Osteoblast (primary cell): ENCODE data around the gene CPLANE1. TPM values are rescaled to one million over a fixed set of nuclear protein-coding genes. Genes with fewer than 3 reads are reported as not detected.

Experiments
- DNase-seq: peaks from one replicate; pipeline ENCODE4 v3.0.0; 2011; ENCODE audit warnings: low spot score, mixed read lengths; ENCODE audit not compliant: insufficient read length; ENCODE audit errors: missing footprints
- H2AFZ ChIP-seq: 2 replicates; pipeline ENCODE4 v1.6.0; 2011; ENCODE audit warnings: mild to moderate bottlenecking, low read length
- H3K27ac ChIP-seq: 2 replicates; pipeline ENCODE4 v1.5.1; 2011; ENCODE audit warnings: mild to moderate bottlenecking, low read depth, low read length, moderate library complexity
- H3K27me3 ChIP-seq: 2 replicates; pipeline ENCODE4 v1.6.0; 2012; ENCODE audit warnings: mild to moderate bottlenecking, control low read depth, inconsistent platforms, low read length, moderate library complexity; ENCODE audit not compliant: insufficient read depth
- H3K36me3 ChIP-seq: 2 replicates; pipeline ENCODE4 v1.5.1; 2011; ENCODE audit warnings: mild to moderate bottlenecking, low read length, control low read depth, moderate library complexity; ENCODE audit not compliant: insufficient read depth
- H3K4me1 ChIP-seq: 2 replicates; pipeline ENCODE4 v1.5.1; 2011; ENCODE audit warnings: mild to moderate bottlenecking, low read length, control low read depth, moderate library complexity; ENCODE audit not compliant: insufficient read depth
- H3K4me2 ChIP-seq: 2 replicates; pipeline ENCODE4 v1.6.0; 2011; ENCODE audit warnings: mild to moderate bottlenecking, low read length; ENCODE audit not compliant: insufficient read depth
- H3K4me3 ChIP-seq: fragments of 200-600 bp; sonication (generic); 3 replicates; pipeline ENCODE4 v1.5.1; 2012; ENCODE audit warnings: mild to moderate bottlenecking, low read length, inconsistent platforms; ENCODE audit not compliant: insufficient read depth
- H3K79me2 ChIP-seq: 2 replicates; pipeline ENCODE4 v1.6.0; 2012; ENCODE audit warnings: mild to moderate bottlenecking, low read length, control low read depth, inconsistent platforms; ENCODE audit not compliant: insufficient read depth
- H3K9me3 ChIP-seq: 2 replicates; pipeline ENCODE4 v1.5.1; 2011; ENCODE audit warnings: low read depth, low read length, control low read depth
- H4K20me1 ChIP-seq: 2 replicates; pipeline ENCODE4 v1.6.0; 2012; ENCODE audit warnings: mild to moderate bottlenecking, low read length, control low read depth; ENCODE audit not compliant: insufficient read depth
- total RNA-seq: library from RNA; depleted of rRNA; stranded (reverse); fragments of >200 nt; gene quantifications from 2 replicates; pipeline ENCODE4 v1.2.3, GENCODE V29; 2012
- TF ChIP-seq, protein P1 (sequence below): IDR thresholded peaks from 2 replicates; pipeline ENCODE4 v1.5.1; 2011; ENCODE audit warnings: mild to moderate bottlenecking, low read depth, low read length, moderate library complexity; ENCODE audit errors: extremely low read depth

CPLANE1 gene
- total RNA-seq, 1 donor, result 52.1 TPM

DNA sequence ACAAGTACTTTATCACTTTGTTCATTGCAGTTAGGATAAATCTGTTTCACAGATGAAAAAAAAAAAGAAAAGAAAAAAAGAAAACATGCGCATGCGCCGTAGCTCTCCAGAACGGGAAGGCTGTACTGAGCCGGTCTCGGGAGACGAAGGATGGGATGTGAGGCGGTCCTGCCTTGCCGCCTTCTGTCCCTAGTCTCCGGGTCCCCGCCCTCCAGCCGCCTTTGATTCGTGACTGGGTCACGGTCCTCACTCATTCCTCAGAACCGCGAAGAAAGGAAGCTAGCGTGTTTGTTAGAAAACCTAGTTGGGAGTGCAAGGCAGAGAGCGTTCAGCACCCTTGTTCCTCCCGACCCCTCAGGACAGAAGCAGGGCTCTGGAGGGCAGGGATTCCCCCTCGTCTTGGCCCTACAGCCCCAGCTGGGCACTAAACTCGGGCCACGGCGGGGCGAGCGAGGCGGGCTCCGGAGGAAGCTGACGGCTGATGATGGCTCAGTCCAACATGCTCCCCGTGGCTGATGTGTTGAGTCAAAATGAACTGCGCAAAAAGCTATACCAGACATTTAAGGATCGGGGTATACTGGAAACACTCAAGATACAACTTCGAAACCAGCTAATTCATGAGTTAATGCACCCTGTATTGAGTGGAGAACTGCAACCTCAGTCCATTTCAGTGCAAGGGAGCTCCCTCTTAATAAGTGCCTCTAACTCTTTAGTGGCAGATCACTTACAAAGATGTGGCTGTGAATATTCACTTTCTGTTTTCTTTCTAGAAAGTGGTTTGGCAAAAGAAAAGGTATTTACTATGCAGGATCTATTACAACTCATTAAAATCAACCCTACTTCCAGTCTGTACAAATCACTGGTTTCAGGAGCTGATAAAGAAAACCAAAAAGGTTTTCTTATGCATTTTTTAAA is 40.0 kb downstream of the CPLANE1 start:
- Histone ChIP-seq H3K79me2 (no peaks in the 10 kb centered on the region), H3K4me2 (peak overlapping the region; percentile 52), H3K4me1 (no peaks in the 10 kb centered on the region), H3K4me3 (peak overlapping the region; percentile 51), H4K20me1 (no peaks in the 10 kb centered on the region), H3K27ac (no peak overlapping the region), H3K27me3 (no peaks in the 10 kb centered on the region), H3K9me3 (no peaks in the 10 kb centered on the region), H2AFZ (no peak overlapping the region), H3K36me3 (peaks cover 30% of the 10 kb centered on the region)
- peak; percentile 60 for DNase-seq
- TF ChIP-seq, protein P1, sequence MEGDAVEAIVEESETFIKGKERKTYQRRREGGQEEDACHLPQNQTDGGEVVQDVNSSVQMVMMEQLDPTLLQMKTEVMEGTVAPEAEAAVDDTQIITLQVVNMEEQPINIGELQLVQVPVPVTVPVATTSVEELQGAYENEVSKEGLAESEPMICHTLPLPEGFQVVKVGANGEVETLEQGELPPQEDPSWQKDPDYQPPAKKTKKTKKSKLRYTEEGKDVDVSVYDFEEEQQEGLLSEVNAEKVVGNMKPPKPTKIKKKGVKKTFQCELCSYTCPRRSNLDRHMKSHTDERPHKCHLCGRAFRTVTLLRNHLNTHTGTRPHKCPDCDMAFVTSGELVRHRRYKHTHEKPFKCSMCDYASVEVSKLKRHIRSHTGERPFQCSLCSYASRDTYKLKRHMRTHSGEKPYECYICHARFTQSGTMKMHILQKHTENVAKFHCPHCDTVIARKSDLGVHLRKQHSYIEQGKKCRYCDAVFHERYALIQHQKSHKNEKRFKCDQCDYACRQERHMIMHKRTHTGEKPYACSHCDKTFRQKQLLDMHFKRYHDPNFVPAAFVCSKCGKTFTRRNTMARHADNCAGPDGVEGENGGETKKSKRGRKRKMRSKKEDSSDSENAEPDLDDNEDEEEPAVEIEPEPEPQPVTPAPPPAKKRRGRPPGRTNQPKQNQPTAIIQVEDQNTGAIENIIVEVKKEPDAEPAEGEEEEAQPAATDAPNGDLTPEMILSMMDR, result no peak

DNA sequence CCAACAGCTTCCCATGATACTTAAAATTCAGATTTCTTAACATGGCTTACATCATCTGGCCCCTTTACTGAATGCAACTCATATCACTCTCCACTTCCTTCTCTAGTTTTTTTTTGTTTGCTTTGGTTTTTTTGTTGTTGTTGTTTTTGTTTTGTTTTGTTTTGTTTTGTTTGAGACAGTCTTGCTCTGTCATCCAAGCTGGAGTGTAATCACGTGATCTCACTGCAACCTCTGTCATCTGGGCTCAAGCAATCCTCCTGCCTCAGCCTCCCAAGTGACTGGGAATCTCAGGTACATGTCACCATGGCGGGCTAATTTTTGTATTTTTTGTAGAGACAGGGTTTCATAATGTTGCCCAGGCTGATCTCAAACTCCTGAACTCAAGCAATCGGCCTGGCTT is 41.4 kb downstream of the CPLANE1 start:
- Histone ChIP-seq H3K79me2 (no peaks in the 10 kb centered on the region), H3K4me2 (no peak overlapping the region), H4K20me1 (no peaks in the 10 kb centered on the region), H3K4me1 (no peaks in the 10 kb centered on the region), H2AFZ (no peak overlapping the region), H3K9me3 (no peaks in the 10 kb centered on the region), H3K27me3 (no peaks in the 10 kb centered on the region), H3K36me3 (peaks cover 24% of the 10 kb centered on the region), H3K4me3 (no peak overlapping the region), H3K27ac (no peak overlapping the region)
- TF ChIP-seq, protein P1, result no peak
- no peak for DNase-seq

DNA sequence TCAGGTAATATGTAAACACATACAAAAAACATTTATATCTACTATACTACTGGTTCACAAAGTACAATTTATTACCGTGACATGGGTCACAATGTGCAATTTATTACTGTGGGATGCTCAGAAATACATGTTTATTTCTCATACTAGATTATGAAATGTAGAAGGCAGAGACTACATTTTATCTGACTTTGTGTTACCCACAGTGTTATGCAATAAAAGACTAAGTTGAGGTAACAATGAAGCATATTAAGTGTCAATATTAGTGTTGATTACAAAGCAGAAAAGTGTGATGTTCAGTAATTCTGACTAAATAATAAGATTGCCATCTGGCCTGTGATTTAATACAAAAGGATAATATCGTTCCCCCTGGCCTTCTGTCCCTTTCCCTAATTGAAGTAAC is 42.4 kb downstream of the CPLANE1 start:
- H2AFZ ChIP-seq, result no peak overlapping the region
- H4K20me1 ChIP-seq, result no peaks in the 10 kb centered on the region
- H3K9me3 ChIP-seq, result no peaks in the 10 kb centered on the region
- H3K36me3 ChIP-seq, result peaks cover 17% of the 10 kb centered on the region
- no peak overlapping the region for H3K27ac ChIP-seq
- TF ChIP-seq, protein P1, result no peak
- no peak overlapping the region for H3K4me2 ChIP-seq
- no peaks in the 10 kb centered on the region for H3K79me2 ChIP-seq
- no peaks in the 10 kb centered on the region for H3K27me3 ChIP-seq
- H3K4me1 ChIP-seq, result no peaks in the 10 kb centered on the region
- no peak for DNase-seq
- H3K4me3 ChIP-seq, result no peak overlapping the region

DNA sequence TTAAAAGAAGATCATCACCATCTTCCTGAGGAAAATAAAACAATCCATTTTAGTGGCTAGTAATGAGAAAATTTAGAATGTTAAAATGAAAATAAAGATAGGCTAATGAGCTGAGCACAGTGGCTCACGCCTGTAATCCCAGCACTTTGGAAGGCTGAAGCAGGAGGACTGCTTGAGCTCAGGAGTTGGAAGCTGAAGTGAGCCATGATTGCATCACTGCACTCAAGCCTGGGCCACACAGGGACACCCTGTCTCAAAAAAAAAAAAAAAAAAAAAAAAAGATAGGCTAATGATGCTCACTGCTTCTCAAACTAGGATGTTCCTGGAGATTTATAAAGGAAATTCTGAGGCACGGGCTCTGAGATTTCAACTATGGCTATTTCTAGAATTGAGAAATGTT is 50.3 kb downstream of the CPLANE1 start:
- peak overlapping the region; percentile 78 for H3K27ac ChIP-seq
- peaks cover 23% of the 10 kb centered on the region for H3K36me3 ChIP-seq
- H3K27me3 ChIP-seq, result no peaks in the 10 kb centered on the region
- H3K79me2 ChIP-seq, result no peaks in the 10 kb centered on the region
- peaks cover 11% of the 10 kb centered on the region for H3K4me1 ChIP-seq
- H4K20me1 ChIP-seq, result no peaks in the 10 kb centered on the region
- TF ChIP-seq, protein P1, result no peak
- H3K9me3 ChIP-seq, result no peaks in the 10 kb centered on the region
- DNase-seq, result no peak
- H3K4me3 ChIP-seq, result no peak overlapping the region
- H3K4me2 ChIP-seq, result no peak overlapping the region
- no peak overlapping the region for H2AFZ ChIP-seq
